Measurements from ENCODE around the gene GLI3.

GRCh38 chr7:42233171-42233570 is 3.8 kb downstream of the GLI3 start:
- TF ChIP-seq CTCF (IDR thresholded peaks at IDR 0.05) = no peak
- TF ChIP-seq MAX (IDR thresholded peaks at IDR 0.05) = no peak
- TF ChIP-seq POLR2A (IDR thresholded peaks at IDR 0.05; ENCODE audit: low read length) = no peak
- TF ChIP-seq REST (IDR thresholded peaks at IDR 0.05) = no peak
- TF ChIP-seq BHLHE40 (IDR thresholded peaks at IDR 0.05; ENCODE audit: low read depth, low read length) = no peak
- TF ChIP-seq CBX8 (IDR thresholded peaks at IDR 0.05) = no peak
- TF ChIP-seq ZC3H11A (IDR thresholded peaks at IDR 0.05) = no peak
- no peak for TF ChIP-seq EP300 (IDR thresholded peaks at IDR 0.05)
- TF ChIP-seq ZSCAN20 (CRISPR knock-in tag; IDR thresholded peaks at IDR 0.05) = no peak
- no peak for TF ChIP-seq EHMT2 (IDR thresholded peaks at IDR 0.05; ENCODE audit: low read depth)
- no peak for TF ChIP-seq HDAC2 (IDR thresholded peaks at IDR 0.05)
- no peak for TF ChIP-seq CHD2 (IDR thresholded peaks at IDR 0.05; ENCODE audit: low read length, partially characterized antibody)
- no peak for TF ChIP-seq NPAS2 (CRISPR knock-in tag; IDR thresholded peaks at IDR 0.05; ENCODE audit: borderline replicate concordance)
- TF ChIP-seq TP53 (CRISPR knock-in tag; IDR thresholded peaks at IDR 0.05) = no peak
